H9 (cell line): ENCODE data around the gene FAM193B. TPM values are rescaled to one million over a fixed set of nuclear protein-coding genes. Genes with fewer than 3 reads are reported as not detected.

Source experiments
- DNase-seq: peaks from one replicate; pipeline ENCODE4 v3.0.0-alpha.2; 2017
- H2AFZ ChIP-seq: one replicate; pipeline ENCODE4 v1.6.1; 2013; ENCODE audit warnings: mild to moderate bottlenecking, low read length, control low read depth, moderate library complexity
- H2AK5ac ChIP-seq: 2 replicates; pipeline ENCODE4 v1.6.1; 2013; ENCODE audit warnings: low read length, control low read depth, mixed read lengths; ENCODE audit not compliant: insufficient read length
- H2BK120ac ChIP-seq: one replicate; pipeline ENCODE4 v1.6.1; 2013; ENCODE audit warnings: low read depth, mild to moderate bottlenecking, low read length, control low read depth, inconsistent platforms; ENCODE audit not compliant: poor library complexity, severe bottlenecking
- H2BK12ac ChIP-seq: 2 replicates; pipeline ENCODE4 v1.6.1; 2013; ENCODE audit warnings: low read length, control low read depth, mixed read lengths, low read depth; ENCODE audit not compliant: insufficient read length
- H2BK15ac ChIP-seq: 2 replicates; pipeline ENCODE4 v1.6.1; 2013; ENCODE audit warnings: low read depth, low read length, control low read depth
- H2BK20ac ChIP-seq: one replicate; pipeline ENCODE4 v1.6.1; 2013; ENCODE audit warnings: low read depth, mild to moderate bottlenecking, low read length, control low read depth, inconsistent platforms; ENCODE audit not compliant: poor library complexity, severe bottlenecking
- H2BK5ac ChIP-seq: 2 replicates; pipeline ENCODE4 v1.6.1; 2013; ENCODE audit warnings: low read length, control low read depth, mixed read lengths; ENCODE audit not compliant: insufficient read length
- H3K14ac ChIP-seq: 2 replicates; pipeline ENCODE4 v1.6.1; 2013; ENCODE audit warnings: low read length, control low read depth; ENCODE audit not compliant: insufficient read depth
- H3K18ac ChIP-seq: 2 replicates; pipeline ENCODE4 v1.6.1; 2013; ENCODE audit warnings: low read depth, mild to moderate bottlenecking, mixed read lengths, low read length, control low read depth; ENCODE audit not compliant: insufficient read length
- H3K23ac ChIP-seq: 2 replicates; pipeline ENCODE4 v1.6.1; 2013; ENCODE audit warnings: low read length, control low read depth, mixed read lengths, low read depth; ENCODE audit not compliant: insufficient read length
- H3K23me2 ChIP-seq: 2 replicates; pipeline ENCODE4 v1.6.1; 2013; ENCODE audit warnings: low read depth, mild to moderate bottlenecking, mixed read lengths, low read length, control low read depth; ENCODE audit not compliant: insufficient read length, poor library complexity, severe bottlenecking
- H3K27ac ChIP-seq: 2 replicates; pipeline ENCODE4 v1.5.1; 2013; ENCODE audit warnings: low read length, control low read depth, mixed read lengths, low read depth; ENCODE audit not compliant: insufficient read length
- H3K27me3 ChIP-seq: 2 replicates; pipeline ENCODE4 v1.6.1; 2013; ENCODE audit warnings: low read length, control low read depth, inconsistent platforms; ENCODE audit not compliant: insufficient read depth
- H3K4ac ChIP-seq: 2 replicates; pipeline ENCODE4 v1.6.1; 2013; ENCODE audit warnings: low read depth, mild to moderate bottlenecking, control low read depth, inconsistent platforms, low read length, moderate library complexity
- H3K4me1 ChIP-seq: 2 replicates; pipeline ENCODE4 v1.6.1; 2013; ENCODE audit warnings: low read length, control low read depth, inconsistent platforms; ENCODE audit not compliant: insufficient read depth
- H3K4me2 ChIP-seq: 2 replicates; pipeline ENCODE4 v1.6.1; 2013; ENCODE audit warnings: low read length, control low read depth, mixed read lengths; ENCODE audit not compliant: insufficient read length, insufficient read depth
- H3K56ac ChIP-seq: 2 replicates; pipeline ENCODE4 v1.6.1; 2013; ENCODE audit warnings: low read depth, mild to moderate bottlenecking, mixed read lengths, low read length, control low read depth; ENCODE audit not compliant: insufficient read length
- H3K79me1 ChIP-seq: 2 replicates; pipeline ENCODE4 v1.6.1; 2013; ENCODE audit warnings: low read depth, mild to moderate bottlenecking, moderate library complexity, low read length, control low read depth, inconsistent platforms; ENCODE audit not compliant: insufficient read depth, poor library complexity, severe bottlenecking
- H3K79me2 ChIP-seq: 2 replicates; pipeline ENCODE4 v1.6.1; 2013; ENCODE audit warnings: low read length, control low read depth, inconsistent platforms; ENCODE audit not compliant: insufficient read depth
- H3K9ac ChIP-seq: 2 replicates; pipeline ENCODE4 v1.6.1; 2013; ENCODE audit warnings: low read length, control low read depth, mixed read lengths; ENCODE audit not compliant: insufficient read length; ENCODE audit errors: extremely low read depth
- H3K9me3 ChIP-seq: one replicate; pipeline ENCODE4 v1.6.1; 2013; ENCODE audit warnings: low read depth, low read length, inconsistent platforms; ENCODE audit not compliant: control insufficient read depth
- H3T11ph ChIP-seq: one replicate; pipeline ENCODE4 v1.6.1; 2013; ENCODE audit warnings: mild to moderate bottlenecking, low read length, control low read depth, inconsistent platforms
- H4K20me1 ChIP-seq: one replicate; pipeline ENCODE4 v1.6.1; 2013; ENCODE audit not compliant: control insufficient read depth, insufficient read length, insufficient read depth
- H4K5ac ChIP-seq: 2 replicates; pipeline ENCODE4 v1.6.1; 2013; ENCODE audit warnings: low read depth, mild to moderate bottlenecking, mixed read lengths, low read length, control low read depth; ENCODE audit not compliant: insufficient read length
- H4K8ac ChIP-seq: replicated peaks from 2 replicates; pipeline ENCODE4 v1.6.1; 2013; ENCODE audit warnings: low read length, control low read depth, mixed read lengths, low read depth; ENCODE audit not compliant: insufficient read length
- H4K91ac ChIP-seq: 2 replicates; pipeline ENCODE4 v1.6.1; 2013; ENCODE audit warnings: low read depth, mild to moderate bottlenecking, moderate library complexity, mixed read lengths, low read length, control low read depth; ENCODE audit not compliant: insufficient read length
- H3K27ac Mint-ChIP-seq, 3 experiments: 2 replicates in 2 of 3; 3 replicates in 1 of 3; pipeline ENCODE4 v1.8.0; 2020 to 2021; ENCODE audit warnings: mixed read lengths in 3 of 3, mild to moderate bottlenecking in 1 of 3, moderate library complexity in 1 of 3
- H3K27me3 Mint-ChIP-seq: 2 replicates; pipeline ENCODE4 v1.8.0; 2021; ENCODE audit warnings: low read depth, mild to moderate bottlenecking, moderate library complexity, mixed read lengths
- H3K36me3 Mint-ChIP-seq, 3 experiments: 2 replicates in 2 of 3; 3 replicates in 1 of 3; pipeline ENCODE4 v1.8.0; 2020 to 2021; ENCODE audit warnings: low read depth in 3 of 3, mixed read lengths in 3 of 3; ENCODE audit not compliant: insufficient read depth in 1 of 3
- H3K4me1 Mint-ChIP-seq, 2 experiments: 2 replicates each; pipeline ENCODE4 v1.8.0; 2020; ENCODE audit warnings: mixed read lengths in 2 of 2
- H3K4me3 Mint-ChIP-seq, 2 experiments: 2 replicates in 1 of 2; 3 replicates in 1 of 2; pipeline ENCODE4 v1.8.0; 2020 to 2021; ENCODE audit warnings: mild to moderate bottlenecking in 2 of 2, mixed read lengths in 2 of 2, moderate library complexity in 1 of 2
- H3K9me3 Mint-ChIP-seq, 2 experiments: 2 replicates in 1 of 2; 3 replicates in 1 of 2; pipeline ENCODE4 v1.8.0; 2020; ENCODE audit warnings: mild to moderate bottlenecking in 2 of 2, mixed read lengths in 2 of 2, moderate library complexity in 1 of 2
- CTCF ChIP-seq: fragments of 200-600 bp; sonication (generic); conservative IDR thresholded peaks from 3 replicates; pipeline ENCODE4 v1.8.0; 2021; ENCODE audit warnings: antibody characterized with exemption, mild to moderate bottlenecking
- WGBS: extraction: QIAGEN DNeasy Blood & Tissue Kit; methylation state at CpG from one replicate; pipeline ENCODE4 v1.1.7; 2013; ENCODE audit warnings: missing lambda C conversion rate, low lambda C conversion rate, mixed read lengths; ENCODE audit not compliant: insufficient read length; ENCODE audit errors: extremely low coverage; 5-methylcytosine and 5-hydroxymethylcytosine counted together
- total RNA-seq: library from RNA; stranded (reverse); gene quantifications from 2 replicates; pipeline ENCODE4 v1.2.1, GENCODE V29; 2021

FAM193B gene
- total RNA-seq, 1 experiment from 2014 or later = 71.5 TPM

- H3K27ac ChIP-seq = no peak overlapping the region
- no peak overlapping the region for H2BK15ac ChIP-seq
- H2BK12ac ChIP-seq = no peak overlapping the region
- Mint-ChIP-seq H3K4me3 (no peak overlapping the region), H3K27me3 (peaks cover 11% of the 10 kb centered on the region), H3K27ac (no peak overlapping the region), H3K4me1 (peaks cover 17 to 25% of the 10 kb centered on the region in 2 experiments), H3K9me3 (no peaks in the 10 kb centered on the region), H3K36me3 (peaks cover 2 to 23% (median 11%) of the 10 kb centered on the region in 3 experiments; a peak in 6 of 7 replicates)
- no peak overlapping the region for H2BK5ac ChIP-seq
- no peak for DNase-seq
- no peak overlapping the region for H4K5ac ChIP-seq
- peaks cover 3% of the 10 kb centered on the region; the same call in 1 of the 2 replicates for H3K4me1 ChIP-seq
- H3K56ac ChIP-seq = no peak overlapping the region
- H3K79me1 ChIP-seq = no peaks in the 10 kb centered on the region
- no peak overlapping the region for H4K8ac ChIP-seq
- H3K4me2 ChIP-seq = no peak overlapping the region
- H3K18ac ChIP-seq = no peak overlapping the region
- no peak overlapping the region for H2AFZ ChIP-seq
- H2BK120ac ChIP-seq = no peak overlapping the region
- H3K23ac ChIP-seq = no peak overlapping the region
- WGBS = no CpG with 5 or more reads among the region's 4 CpGs
- H4K20me1 ChIP-seq = no peaks in the 10 kb centered on the region
- no peaks in the 10 kb centered on the region for H3K9me3 ChIP-seq
- no peaks in the 10 kb centered on the region for H3K27me3 ChIP-seq
- H3K4ac ChIP-seq = no peak overlapping the region
- H4K91ac ChIP-seq = no peak overlapping the region
- H2BK20ac ChIP-seq = no peak overlapping the region
- no peak overlapping the region for H3K9ac ChIP-seq
- no peaks in the 10 kb centered on the region for H3K79me2 ChIP-seq
- H3K14ac ChIP-seq = no peak overlapping the region
- no peak for TF ChIP-seq CTCF
- no peak overlapping the region for H2AK5ac ChIP-seq
- H3K23me2 ChIP-seq = peaks cover 6% of the 10 kb centered on the region
- H3T11ph ChIP-seq = no peak overlapping the region
Observed at GRCh38 chr5:177602458-177602830, 48.1 kb upstream of the FAM193B start.
